ENCODE data around the gene ERCC5.

GRCh38 chr13:102875256-102875655, 29.4 kb downstream of the ERCC5 start:
- TF ChIP-seq GATA3 (IDR thresholded peaks at IDR 0.05; ENCODE audit: low read depth, low read length) (no peak), GATA2 (IDR thresholded peaks at IDR 0.05; ENCODE audit: low read depth, low read length) (no peak)

Measured in SH-SY5Y (cell line).